HL-60 (cell line): ENCODE data around the gene MEN1.
A peak's percentile ranks its signal among the peaks of the same experiment; 100 is the strongest.

Source experiments
- DNase-seq, 2 experiments: peaks; one replicate each; pipeline ENCODE4 v3.0.0-alpha.2; 2010 to 2020; ENCODE audit warnings: low read depth in 1 of 2, low spot score in 1 of 2
- H3K27ac ChIP-seq: fragments of 250-450 bp; sonication (Bioruptor Pico); replicated peaks from 2 replicates; pipeline ENCODE4 v1.5.1; 2020; ENCODE audit warnings: mild to moderate bottlenecking, moderate library complexity
- H3K27me3 ChIP-seq: fragments of 250-450 bp; sonication (Bioruptor Pico); 2 replicates; pipeline ENCODE4 v1.5.1; 2021; ENCODE audit warnings: mild to moderate bottlenecking, moderate library complexity; ENCODE audit not compliant: insufficient read depth, poor library complexity, severe bottlenecking
- H3K4me3 ChIP-seq: replicated peaks from 2 replicates; pipeline ENCODE4 v1.5.1; 2011; ENCODE audit warnings: mild to moderate bottlenecking, control low read depth, low read length; ENCODE audit not compliant: insufficient read depth
- GABPA ChIP-seq: IDR thresholded peaks from 2 replicates; pipeline ENCODE4 v1.6.1; 2012; ENCODE audit warnings: low read depth
- POLR2AphosphoS5 ChIP-seq: IDR thresholded peaks from 2 replicates; pipeline ENCODE4 v1.6.1; 2012; ENCODE audit warnings: low read depth
- SPI1 ChIP-seq: IDR thresholded peaks from 2 replicates; pipeline ENCODE4 v1.6.1; 2012; ENCODE audit warnings: low read depth, mild to moderate bottlenecking, borderline replicate concordance
- TF ChIP-seq, protein P1 (sequence below): IDR thresholded peaks from 2 replicates; pipeline ENCODE4 v1.6.1; 2012; ENCODE audit warnings: low read depth; ENCODE audit not compliant: insufficient replicate concordance
- TF ChIP-seq, protein P2 (sequence below): IDR thresholded peaks from one replicate; pipeline ENCODE4 v1.5.1; 2011; ENCODE audit warnings: low read length, control low read depth, inconsistent platforms; ENCODE audit not compliant: insufficient read depth

MEN1 gene

DNA sequence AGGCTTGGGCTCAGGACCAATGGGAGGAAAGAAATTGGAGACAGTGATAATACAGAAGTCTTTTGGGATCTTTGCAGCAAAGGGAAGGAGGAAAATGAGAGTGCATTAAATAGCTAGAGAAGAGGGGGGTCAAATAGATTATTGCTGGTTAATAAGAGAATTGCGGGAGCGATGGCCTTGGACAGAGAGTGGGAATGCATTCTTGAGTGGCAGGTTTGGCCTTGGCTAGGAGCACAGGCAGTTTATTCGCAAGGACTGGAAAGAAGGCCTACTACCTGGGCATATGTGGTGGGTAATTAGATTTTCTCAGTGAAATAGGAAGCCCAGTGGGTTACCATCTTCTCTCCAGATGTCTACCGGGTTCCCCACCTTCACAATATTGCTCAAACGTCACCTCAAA, 3.5 kb upstream of the MEN1 start:
- no peak for DNase-seq
- no peak overlapping the region for H3K4me3 ChIP-seq
- TF ChIP-seq SPI1 (no peak), GABPA (no peak), POLR2AphosphoS5 (no peak)
- TF ChIP-seq, protein P1, sequence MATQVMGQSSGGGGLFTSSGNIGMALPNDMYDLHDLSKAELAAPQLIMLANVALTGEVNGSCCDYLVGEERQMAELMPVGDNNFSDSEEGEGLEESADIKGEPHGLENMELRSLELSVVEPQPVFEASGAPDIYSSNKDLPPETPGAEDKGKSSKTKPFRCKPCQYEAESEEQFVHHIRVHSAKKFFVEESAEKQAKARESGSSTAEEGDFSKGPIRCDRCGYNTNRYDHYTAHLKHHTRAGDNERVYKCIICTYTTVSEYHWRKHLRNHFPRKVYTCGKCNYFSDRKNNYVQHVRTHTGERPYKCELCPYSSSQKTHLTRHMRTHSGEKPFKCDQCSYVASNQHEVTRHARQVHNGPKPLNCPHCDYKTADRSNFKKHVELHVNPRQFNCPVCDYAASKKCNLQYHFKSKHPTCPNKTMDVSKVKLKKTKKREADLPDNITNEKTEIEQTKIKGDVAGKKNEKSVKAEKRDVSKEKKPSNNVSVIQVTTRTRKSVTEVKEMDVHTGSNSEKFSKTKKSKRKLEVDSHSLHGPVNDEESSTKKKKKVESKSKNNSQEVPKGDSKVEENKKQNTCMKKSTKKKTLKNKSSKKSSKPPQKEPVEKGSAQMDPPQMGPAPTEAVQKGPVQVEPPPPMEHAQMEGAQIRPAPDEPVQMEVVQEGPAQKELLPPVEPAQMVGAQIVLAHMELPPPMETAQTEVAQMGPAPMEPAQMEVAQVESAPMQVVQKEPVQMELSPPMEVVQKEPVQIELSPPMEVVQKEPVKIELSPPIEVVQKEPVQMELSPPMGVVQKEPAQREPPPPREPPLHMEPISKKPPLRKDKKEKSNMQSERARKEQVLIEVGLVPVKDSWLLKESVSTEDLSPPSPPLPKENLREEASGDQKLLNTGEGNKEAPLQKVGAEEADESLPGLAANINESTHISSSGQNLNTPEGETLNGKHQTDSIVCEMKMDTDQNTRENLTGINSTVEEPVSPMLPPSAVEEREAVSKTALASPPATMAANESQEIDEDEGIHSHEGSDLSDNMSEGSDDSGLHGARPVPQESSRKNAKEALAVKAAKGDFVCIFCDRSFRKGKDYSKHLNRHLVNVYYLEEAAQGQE, result no peak
- TF ChIP-seq, protein P2, sequence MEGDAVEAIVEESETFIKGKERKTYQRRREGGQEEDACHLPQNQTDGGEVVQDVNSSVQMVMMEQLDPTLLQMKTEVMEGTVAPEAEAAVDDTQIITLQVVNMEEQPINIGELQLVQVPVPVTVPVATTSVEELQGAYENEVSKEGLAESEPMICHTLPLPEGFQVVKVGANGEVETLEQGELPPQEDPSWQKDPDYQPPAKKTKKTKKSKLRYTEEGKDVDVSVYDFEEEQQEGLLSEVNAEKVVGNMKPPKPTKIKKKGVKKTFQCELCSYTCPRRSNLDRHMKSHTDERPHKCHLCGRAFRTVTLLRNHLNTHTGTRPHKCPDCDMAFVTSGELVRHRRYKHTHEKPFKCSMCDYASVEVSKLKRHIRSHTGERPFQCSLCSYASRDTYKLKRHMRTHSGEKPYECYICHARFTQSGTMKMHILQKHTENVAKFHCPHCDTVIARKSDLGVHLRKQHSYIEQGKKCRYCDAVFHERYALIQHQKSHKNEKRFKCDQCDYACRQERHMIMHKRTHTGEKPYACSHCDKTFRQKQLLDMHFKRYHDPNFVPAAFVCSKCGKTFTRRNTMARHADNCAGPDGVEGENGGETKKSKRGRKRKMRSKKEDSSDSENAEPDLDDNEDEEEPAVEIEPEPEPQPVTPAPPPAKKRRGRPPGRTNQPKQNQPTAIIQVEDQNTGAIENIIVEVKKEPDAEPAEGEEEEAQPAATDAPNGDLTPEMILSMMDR, result no peak
- no peak overlapping the region for H3K27ac ChIP-seq
- H3K27me3 ChIP-seq, result no peaks in the 10 kb centered on the region

DNA sequence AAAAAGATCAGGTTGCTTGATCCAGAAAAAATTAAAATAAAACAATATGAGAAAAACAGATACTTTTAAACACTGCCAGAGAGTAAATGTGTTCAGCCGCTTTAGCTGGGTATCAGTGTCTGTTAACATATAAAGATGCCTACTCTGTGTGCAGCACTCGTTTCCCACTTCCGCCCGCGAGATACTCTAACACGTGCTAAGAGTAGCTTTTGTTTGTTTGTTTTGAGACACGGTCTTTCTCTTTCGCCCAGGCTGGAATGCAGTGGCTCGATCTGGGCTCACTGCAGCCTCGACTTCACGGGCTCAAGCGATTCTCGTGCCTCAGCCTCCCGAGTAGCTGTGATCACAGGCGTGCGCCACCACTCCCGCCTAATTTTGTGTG, 531 bp upstream of the MEN1 start:
- no peaks in the 10 kb centered on the region for H3K27me3 ChIP-seq
- peak in 1 of 2 experiments; percentile 38 for DNase-seq
- peak overlapping the region; percentile 99 for H3K4me3 ChIP-seq
- H3K27ac ChIP-seq, result peak overlapping the region; percentile 45
- TF ChIP-seq, protein P1, result no peak
- TF ChIP-seq SPI1, result no peak
- TF ChIP-seq, protein P2, result no peak
- no peak; the same call in 1 of the 2 replicates for TF ChIP-seq GABPA
- no peak for TF ChIP-seq POLR2AphosphoS5

DNA sequence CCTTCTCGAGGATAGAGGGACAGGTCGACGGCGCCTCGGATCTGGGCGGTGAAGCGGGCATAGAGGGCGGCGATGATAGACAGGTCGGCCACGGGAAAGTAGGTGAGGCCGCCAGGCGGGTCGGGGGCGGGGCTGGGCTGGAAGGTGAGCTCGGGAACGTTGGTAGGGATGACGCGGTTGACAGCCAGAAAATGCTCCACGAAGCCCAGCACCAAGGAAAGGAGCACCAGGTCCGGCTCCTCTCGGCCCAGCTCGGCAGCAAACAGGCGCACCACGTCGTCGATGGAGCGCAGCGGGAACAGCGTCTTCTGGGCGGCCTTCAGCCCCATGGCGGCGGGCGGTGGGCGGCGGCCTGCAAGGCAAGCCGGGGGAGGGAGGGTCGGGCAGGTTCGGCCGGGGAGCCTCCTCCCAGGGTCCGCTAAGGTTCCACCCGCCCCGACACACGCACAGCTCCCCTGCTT, 540 bp downstream of the MEN1 start:
- peak overlapping the region; percentile 99 for H3K4me3 ChIP-seq
- TF ChIP-seq GABPA (no peak), POLR2AphosphoS5 (no peak)
- TF ChIP-seq, protein P1, result no peak
- TF ChIP-seq, protein P2, result no peak
- DNase-seq, result no peak
- no peaks in the 10 kb centered on the region for H3K27me3 ChIP-seq
- peak overlapping the region; percentile 45 for H3K27ac ChIP-seq
